Fibroblast of lung (primary cell): ENCODE results near the gene PIK3CD. TPM values are rescaled to one million over a fixed set of nuclear protein-coding genes. Genes with fewer than 3 reads are reported as not detected.

Experiments used
- DNase-seq, 2 donors: peaks; one replicate each; pipeline versions ENCODE4 v3.0.0 to v3.0.0-alpha.2; 2010; ENCODE audit warnings: low read depth in 2 of 2
- H2AFZ ChIP-seq: 2 replicates; pipeline ENCODE4 v1.5.1; 2012; ENCODE audit warnings: low read length, control low read depth, inconsistent platforms
- H3K27ac ChIP-seq: 2 replicates; pipeline ENCODE4 v1.5.1; 2011; ENCODE audit warnings: low read length, control low read depth; ENCODE audit not compliant: insufficient read depth
- H3K27me3 ChIP-seq: 2 replicates; pipeline ENCODE4 v1.5.1; 2011; ENCODE audit warnings: mild to moderate bottlenecking, low read length; ENCODE audit not compliant: control insufficient read depth, insufficient read depth
- H3K36me3 ChIP-seq: 2 replicates; pipeline ENCODE4 v1.5.1; 2011; ENCODE audit warnings: low read length; ENCODE audit not compliant: control insufficient read depth, insufficient read depth
- H3K4me1 ChIP-seq: 2 replicates; pipeline ENCODE4 v1.5.1; 2011; ENCODE audit warnings: low read length; ENCODE audit not compliant: control insufficient read depth, insufficient read depth; ENCODE audit errors: extremely low read depth
- H3K4me2 ChIP-seq: 2 replicates; pipeline ENCODE4 v1.5.1; 2011; ENCODE audit warnings: low read length, control low read depth; ENCODE audit not compliant: insufficient read depth; ENCODE audit errors: extremely low read depth
- H3K4me3 ChIP-seq, 4 experiments: fragments of 200-600 bp in 1 of 4; sonication (generic) in 1 of 4; replicated peaks in 1 of 4; 2 replicates each; pipeline ENCODE4 v1.5.1; 2011 to 2016; ENCODE audit warnings: low read length in 4 of 4, low read depth in 3 of 4, mild to moderate bottlenecking in 3 of 4, control low read depth in 2 of 4, inconsistent platforms in 1 of 4, mixed read lengths in 1 of 4; ENCODE audit not compliant: insufficient read depth in 1 of 4; ENCODE audit errors: control extremely low read depth in 1 of 4
- H3K79me2 ChIP-seq: 2 replicates; pipeline ENCODE4 v1.5.1; 2012; ENCODE audit warnings: mild to moderate bottlenecking, low read length, inconsistent platforms; ENCODE audit not compliant: control insufficient read depth, insufficient read depth
- H3K9ac ChIP-seq: 2 replicates; pipeline ENCODE4 v1.5.1; 2011; ENCODE audit warnings: mild to moderate bottlenecking, low read length, control low read depth; ENCODE audit not compliant: insufficient read depth
- H3K9me3 ChIP-seq: 2 replicates; pipeline ENCODE4 v1.5.1; 2012; ENCODE audit warnings: low read depth, low read length; ENCODE audit not compliant: control insufficient read depth, insufficient read depth
- H4K20me1 ChIP-seq: 2 replicates; pipeline ENCODE4 v1.5.1; 2011; ENCODE audit warnings: low read length; ENCODE audit not compliant: control insufficient read depth, insufficient read depth; ENCODE audit errors: extremely low read depth
- CTCF ChIP-seq, 2 donors: IDR thresholded peaks in 1 of 2; conservative IDR thresholded peaks in 1 of 2; 1 replicate in 1 of 2; 2 replicates in 1 of 2; pipeline ENCODE4 v1.5.1; 2011 to 2012; ENCODE audit warnings: low read length in 2 of 2, control low read depth in 1 of 2, inconsistent platforms in 1 of 2, low read depth in 1 of 2, mild to moderate bottlenecking in 1 of 2
- EZH2 ChIP-seq: IDR thresholded peaks from 2 replicates; pipeline ENCODE4 v1.5.1; 2012; ENCODE audit warnings: low read length, control low read depth, mild to moderate bottlenecking; ENCODE audit errors: missing control alignments
- polyA plus RNA-seq, 2 donors: library from polyadenylated mRNA; depleted of rRNA in 1 of 2; stranded (reverse) in 1 of 2; unstranded in 1 of 2; fragments of >200 nt; gene quantifications; 2 replicates each; pipeline ENCODE4 v1.2.1, GENCODE V29; 2011 to 2012; ENCODE audit warnings: missing spikeins in 1 of 2
- total RNA-seq: library from RNA; depleted of rRNA; stranded (reverse); fragments of >200 nt; gene quantifications from 2 replicates; pipeline ENCODE4 v1.2.1, GENCODE V29; 2014

The PIK3CD gene
- total and polyA plus RNA-seq, 2 donors (not counting 1 experiment from before 2014, with no cell fraction given) = 2.8 to 6.4 TPM

DNA sequence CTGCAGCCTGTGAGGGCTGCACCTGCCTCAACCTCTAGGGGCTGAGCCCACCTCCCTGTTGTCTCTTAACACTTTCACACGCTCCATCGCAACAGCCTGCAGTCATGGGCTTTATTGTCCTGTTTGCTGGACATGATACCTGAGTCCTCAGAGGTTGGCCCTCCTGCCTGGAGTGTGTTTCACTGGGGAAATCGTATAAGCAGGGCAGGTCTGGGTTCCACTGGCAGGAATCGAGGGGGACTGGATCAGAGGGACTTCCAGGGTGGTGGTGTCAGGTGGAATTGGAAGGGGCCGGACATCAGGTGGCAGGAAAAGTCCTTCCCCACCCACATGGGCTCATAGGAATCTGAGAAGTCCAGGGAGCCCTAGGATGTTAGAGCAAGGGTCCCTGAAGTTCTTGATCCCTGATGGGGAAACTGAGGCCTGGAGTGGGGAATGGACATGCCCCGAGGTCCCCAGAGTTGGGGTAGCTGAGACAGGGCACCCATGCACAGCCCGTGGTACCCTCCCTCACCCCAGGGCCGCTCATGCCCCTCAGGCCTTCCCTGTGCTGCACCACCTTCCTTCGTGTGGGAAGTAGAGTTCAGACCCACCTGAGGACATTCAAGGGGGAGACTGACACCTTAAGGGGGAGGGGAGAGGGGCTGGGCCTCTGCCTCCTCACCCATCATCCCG, 66.6 kb downstream of the PIK3CD start:
- Histone ChIP-seq H4K20me1 (no peaks in the 10 kb centered on the region), H3K79me2 (no peaks in the 10 kb centered on the region), H3K9me3 (no peaks in the 10 kb centered on the region), H3K27me3 (no peaks in the 10 kb centered on the region), H3K4me2 (no peak overlapping the region), H3K27ac (no peak overlapping the region), H3K4me1 (peaks cover 7% of the 10 kb centered on the region), H3K36me3 (peaks cover 5% of the 10 kb centered on the region), H3K4me3 (no peak overlapping the region), H2AFZ (no peak overlapping the region), H3K9ac (no peak overlapping the region)
- TF ChIP-seq CTCF (conservative IDR thresholded peaks at IDR 0.05 in 1 of 2, IDR thresholded peaks at IDR 0.05 in 1 of 2; ENCODE audit: low read depth in 1 of 2, low read length in 2 of 2) (no peak), EZH2 (no peak)
- no peak for DNase-seq

DNA sequence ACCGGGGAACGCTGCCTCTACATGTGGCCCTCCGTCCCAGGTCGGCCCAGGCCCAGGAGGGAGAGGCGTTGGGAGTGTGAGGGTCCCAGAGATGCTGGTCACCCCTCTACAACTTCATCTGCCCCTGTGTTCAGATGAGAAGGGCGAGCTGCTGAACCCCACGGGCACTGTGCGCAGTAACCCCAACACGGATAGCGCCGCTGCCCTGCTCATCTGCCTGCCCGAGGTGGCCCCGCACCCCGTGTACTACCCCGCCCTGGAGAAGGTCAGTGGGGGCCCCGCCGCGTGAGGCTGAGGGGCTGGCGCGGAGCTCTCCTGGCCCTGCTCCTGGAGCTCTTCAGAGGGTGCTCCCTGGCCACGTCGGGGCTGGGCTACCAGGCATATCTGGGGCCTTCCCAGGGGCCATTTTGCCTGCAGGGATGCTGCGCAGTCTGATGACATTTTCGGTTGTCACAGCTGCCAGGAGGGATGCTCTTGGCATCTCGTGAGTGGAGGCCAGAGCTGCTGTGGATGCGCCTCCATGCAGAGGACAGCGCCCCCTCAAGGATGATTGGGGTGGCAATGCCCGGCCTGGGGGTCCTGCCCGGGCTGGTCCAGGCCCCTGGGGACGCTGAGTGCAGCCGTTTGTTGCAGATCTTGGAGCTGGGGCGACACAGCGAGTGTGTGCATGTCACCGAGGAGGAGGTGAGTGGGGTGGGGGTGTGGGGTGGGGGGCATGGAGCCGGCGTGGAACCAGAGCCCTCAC, 68.6 kb downstream of the PIK3CD start:
- peaks cover 10% of the 10 kb centered on the region for H3K36me3 ChIP-seq
- H3K79me2 ChIP-seq = no peaks in the 10 kb centered on the region
- TF ChIP-seq CTCF (conservative IDR thresholded peaks at IDR 0.05 in 1 of 2, IDR thresholded peaks at IDR 0.05 in 1 of 2; ENCODE audit: low read depth in 1 of 2, low read length in 2 of 2) (no peak), EZH2 (no peak)
- no peak overlapping the region for H3K4me2 ChIP-seq
- H3K9ac ChIP-seq = no peak overlapping the region
- peaks cover 7% of the 10 kb centered on the region for H3K4me1 ChIP-seq
- no peaks in the 10 kb centered on the region for H3K27me3 ChIP-seq
- H3K4me3 ChIP-seq = no peak overlapping the region
- H3K27ac ChIP-seq = no peak overlapping the region
- DNase-seq = no peak
- H3K9me3 ChIP-seq = no peaks in the 10 kb centered on the region
- H2AFZ ChIP-seq = no peak overlapping the region
- no peaks in the 10 kb centered on the region for H4K20me1 ChIP-seq

GRCh38 chr1:9720785-9721605, 69.5 kb downstream of the PIK3CD start:
- H3K27ac ChIP-seq = no peak overlapping the region
- peaks cover 10% of the 10 kb centered on the region for H3K36me3 ChIP-seq
- no peaks in the 10 kb centered on the region for H3K79me2 ChIP-seq
- no peak overlapping the region for H3K9ac ChIP-seq
- no peaks in the 10 kb centered on the region for H3K9me3 ChIP-seq
- peaks cover 7% of the 10 kb centered on the region for H3K4me1 ChIP-seq
- H3K4me2 ChIP-seq = no peak overlapping the region
- H2AFZ ChIP-seq = no peak overlapping the region
- no peak for TF ChIP-seq EZH2
- no peak for TF ChIP-seq CTCF (conservative IDR thresholded peaks at IDR 0.05 in 1 of 2, IDR thresholded peaks at IDR 0.05 in 1 of 2; ENCODE audit: low read depth in 1 of 2, low read length in 2 of 2)
- no peaks in the 10 kb centered on the region for H4K20me1 ChIP-seq
- H3K27me3 ChIP-seq = no peaks in the 10 kb centered on the region
- no peak for DNase-seq
- no peak overlapping the region for H3K4me3 ChIP-seq
